ENCODE data around the gene RAPGEF4. TPM values are rescaled to one million over a fixed set of nuclear protein-coding genes. Genes with fewer than 3 reads are reported as not detected.

RAPGEF4 gene
- total RNA-seq, 1 experiment from 2014 or later, result 0.98 TPM

DNA sequence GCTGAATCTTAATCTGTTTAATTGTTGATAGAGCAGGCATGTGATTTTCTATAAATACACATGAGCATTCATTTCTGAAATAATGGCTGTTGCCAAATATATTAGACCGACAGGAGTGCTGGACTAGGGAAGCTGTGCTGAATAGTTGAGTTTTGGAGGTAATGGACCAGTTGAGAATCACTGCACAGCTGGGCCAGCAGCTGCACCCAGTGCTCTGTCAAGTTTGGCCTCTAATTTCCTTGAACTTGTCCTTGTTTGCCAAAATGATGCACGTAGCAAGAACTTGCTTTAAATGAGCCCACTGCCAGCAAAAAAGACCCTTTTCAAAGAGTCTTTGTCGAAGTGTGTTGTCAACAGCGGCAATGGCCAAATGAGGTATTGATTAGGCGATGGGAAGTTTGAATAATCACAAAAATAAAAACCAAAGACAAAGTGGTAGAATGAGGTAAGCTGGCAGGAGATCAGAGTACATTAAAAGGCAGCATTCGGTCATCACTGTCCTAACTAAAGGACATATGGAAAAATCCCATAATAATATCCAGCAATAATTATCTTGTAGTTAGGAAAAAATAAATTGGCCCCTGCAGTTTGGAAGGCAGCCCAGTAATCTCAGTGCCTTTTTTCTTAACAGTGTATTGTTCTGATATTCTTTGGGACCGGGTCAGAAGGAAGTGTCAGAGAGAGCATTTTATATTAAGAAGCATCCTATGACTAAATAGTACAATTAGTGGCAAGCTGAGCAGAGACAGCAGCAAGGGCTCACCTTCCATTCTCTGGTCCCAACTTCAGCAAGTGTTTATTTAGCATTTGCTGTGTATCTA lies 126.2 kb downstream of the RAPGEF4 start:
- Mint-ChIP-seq H3K27me3 (ENCODE audit: insufficient read depth, unreplicated experiment) (no peaks in the 10 kb centered on the region), H3K36me3 (ENCODE audit: insufficient read depth, unreplicated experiment) (no peaks in the 10 kb centered on the region), H3K9me3 (ENCODE audit: unreplicated experiment) (no peaks in the 10 kb centered on the region), H3K27ac (ENCODE audit: unreplicated experiment) (no peak overlapping the region), H3K4me3 (ENCODE audit: unreplicated experiment) (no peak overlapping the region), H3K4me1 (ENCODE audit: low read depth, unreplicated experiment) (peaks cover 5% of the 10 kb centered on the region)
- ChIA-PET POLR2A (no interaction called here), CTCF (no interaction called here)
- no peaks in the 10 kb centered on the region for H3K36me3 ChIP-seq (ENCODE audit: control insufficient read depth, insufficient read depth, low read length)
- no peaks in the 10 kb centered on the region for H3K9me3 ChIP-seq
- intact Hi-C loops (cut with micrococcal nuclease; ENCODE audit: unreplicated experiment), result no loop called here
- TF ChIP-seq, protein P1, sequence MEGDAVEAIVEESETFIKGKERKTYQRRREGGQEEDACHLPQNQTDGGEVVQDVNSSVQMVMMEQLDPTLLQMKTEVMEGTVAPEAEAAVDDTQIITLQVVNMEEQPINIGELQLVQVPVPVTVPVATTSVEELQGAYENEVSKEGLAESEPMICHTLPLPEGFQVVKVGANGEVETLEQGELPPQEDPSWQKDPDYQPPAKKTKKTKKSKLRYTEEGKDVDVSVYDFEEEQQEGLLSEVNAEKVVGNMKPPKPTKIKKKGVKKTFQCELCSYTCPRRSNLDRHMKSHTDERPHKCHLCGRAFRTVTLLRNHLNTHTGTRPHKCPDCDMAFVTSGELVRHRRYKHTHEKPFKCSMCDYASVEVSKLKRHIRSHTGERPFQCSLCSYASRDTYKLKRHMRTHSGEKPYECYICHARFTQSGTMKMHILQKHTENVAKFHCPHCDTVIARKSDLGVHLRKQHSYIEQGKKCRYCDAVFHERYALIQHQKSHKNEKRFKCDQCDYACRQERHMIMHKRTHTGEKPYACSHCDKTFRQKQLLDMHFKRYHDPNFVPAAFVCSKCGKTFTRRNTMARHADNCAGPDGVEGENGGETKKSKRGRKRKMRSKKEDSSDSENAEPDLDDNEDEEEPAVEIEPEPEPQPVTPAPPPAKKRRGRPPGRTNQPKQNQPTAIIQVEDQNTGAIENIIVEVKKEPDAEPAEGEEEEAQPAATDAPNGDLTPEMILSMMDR (IDR thresholded peaks at IDR 0.05; ENCODE audit: insufficient read depth in 1 of 2, low read depth in 1 of 2, low read length in 1 of 2, severe bottlenecking in 1 of 2, unreplicated experiment in 1 of 2), result no peak
- no TSS peak for BruUV-seq (replicated peaks)
- H3K4me1 ChIP-seq, result no peaks in the 10 kb centered on the region
- H3K27me3 ChIP-seq (replicated peaks; ENCODE audit: control insufficient read depth, insufficient read depth, low read length), result no peaks in the 10 kb centered on the region
- no peak for DNase-seq
- H3K4me3 ChIP-seq (ENCODE audit: low read depth, low read length), result no peak overlapping the region

DNA sequence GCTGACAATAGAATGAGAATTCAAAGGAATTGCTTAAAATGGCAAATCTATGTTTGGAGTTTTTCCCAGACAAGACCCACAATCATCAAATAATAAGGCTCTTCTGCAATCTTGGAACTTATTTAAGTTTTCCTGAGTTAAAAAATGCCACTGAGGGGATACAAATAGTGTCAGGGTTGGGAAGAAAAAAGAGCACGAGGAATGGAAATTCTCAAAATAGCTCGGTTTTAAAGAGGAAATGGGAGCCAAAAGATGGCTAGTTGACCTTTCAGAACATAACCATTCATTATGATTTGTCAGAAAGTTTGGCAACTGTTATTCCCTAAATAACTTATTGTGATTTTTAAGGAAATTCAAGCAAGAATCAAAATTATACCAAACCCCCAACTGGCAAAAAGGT lies 127.7 kb downstream of the RAPGEF4 start:
- intact Hi-C loops (cut with micrococcal nuclease; ENCODE audit: unreplicated experiment), result no loop called here
- TF ChIP-seq, protein P1 (IDR thresholded peaks at IDR 0.05; ENCODE audit: insufficient read depth in 1 of 2, low read depth in 1 of 2, low read length in 1 of 2, severe bottlenecking in 1 of 2, unreplicated experiment in 1 of 2), result no peak
- no peak overlapping the region for H3K4me3 ChIP-seq (ENCODE audit: low read depth, low read length)
- H3K36me3 ChIP-seq (ENCODE audit: control insufficient read depth, insufficient read depth, low read length), result no peaks in the 10 kb centered on the region
- H3K4me3 Mint-ChIP-seq (ENCODE audit: unreplicated experiment), result no peak overlapping the region
- DNase-seq, result no peak
- H3K4me1 Mint-ChIP-seq (ENCODE audit: low read depth, unreplicated experiment), result peaks cover 5% of the 10 kb centered on the region
- no TSS peak for BruUV-seq (replicated peaks)
- no peaks in the 10 kb centered on the region for H3K27me3 Mint-ChIP-seq (ENCODE audit: insufficient read depth, unreplicated experiment)
- no peak overlapping the region for H3K27ac Mint-ChIP-seq (ENCODE audit: unreplicated experiment)
- H3K9me3 Mint-ChIP-seq (ENCODE audit: unreplicated experiment), result no peaks in the 10 kb centered on the region
- no peaks in the 10 kb centered on the region for H3K9me3 ChIP-seq
- no peaks in the 10 kb centered on the region for H3K27me3 ChIP-seq (replicated peaks; ENCODE audit: control insufficient read depth, insufficient read depth, low read length)
- ChIA-PET POLR2A (no interaction called here), CTCF (no interaction called here)
- no peaks in the 10 kb centered on the region for H3K36me3 Mint-ChIP-seq (ENCODE audit: insufficient read depth, unreplicated experiment)
- H3K4me1 ChIP-seq, result 0 out of 2 replicates have a peak, but pooled peaks cover 3% of the 10 kb centered on the region

DNA sequence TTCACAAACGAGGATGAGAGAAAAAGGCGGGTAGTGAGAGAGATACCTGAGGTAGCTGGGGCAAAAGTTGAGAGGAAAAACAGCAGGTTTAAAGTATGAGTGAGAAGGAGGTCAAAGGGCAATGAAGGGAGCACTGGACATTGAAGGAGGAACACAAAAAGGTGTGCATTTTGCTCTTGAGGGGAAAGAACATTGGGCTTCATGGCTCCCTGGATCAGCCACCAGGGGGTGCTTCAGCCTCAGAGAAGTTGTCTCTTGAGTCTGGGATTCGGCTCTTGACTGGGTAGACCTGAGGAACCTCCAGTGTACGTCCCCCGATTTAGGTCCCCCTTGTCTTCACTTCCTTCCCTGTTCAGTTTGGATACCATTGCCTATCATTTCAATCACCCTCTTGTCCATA lies 128.5 kb downstream of the RAPGEF4 start:
- CTCF ChIA-PET, result no interaction called here
- DNase-seq, result peak in 1 of 2 experiments; percentile 42

More for the DNA sequence above, 128.5 kb downstream of the RAPGEF4 start:
- intact Hi-C loops (cut with micrococcal nuclease; ENCODE audit: unreplicated experiment), result loop anchor here (1.0 to 2.0 kb wide), 2 partner anchors 57 to 68 kb away; no protein-coding TSS in a partner anchor
- no TSS peak for BruUV-seq (replicated peaks)
- Mint-ChIP-seq H3K27me3 (ENCODE audit: insufficient read depth, unreplicated experiment) (no peaks in the 10 kb centered on the region), H3K9me3 (ENCODE audit: unreplicated experiment) (no peaks in the 10 kb centered on the region), H3K27ac (ENCODE audit: unreplicated experiment) (no peak overlapping the region), H3K4me1 (ENCODE audit: low read depth, unreplicated experiment) (peaks cover 5% of the 10 kb centered on the region), H3K36me3 (ENCODE audit: insufficient read depth, unreplicated experiment) (no peaks in the 10 kb centered on the region), H3K4me3 (ENCODE audit: unreplicated experiment) (no peak overlapping the region)
- POLR2A ChIA-PET, result no interaction called here
- Histone ChIP-seq H3K27me3 (replicated peaks; ENCODE audit: control insufficient read depth, insufficient read depth, low read length) (no peaks in the 10 kb centered on the region), H3K4me3 (ENCODE audit: low read depth, low read length) (no peak overlapping the region), H3K4me1 (0 out of 2 replicates have a peak, but pooled peaks cover 3% of the 10 kb centered on the region), H3K9me3 (no peaks in the 10 kb centered on the region), H3K36me3 (ENCODE audit: control insufficient read depth, insufficient read depth, low read length) (no peaks in the 10 kb centered on the region)
- TF ChIP-seq, protein P1 (IDR thresholded peaks at IDR 0.05; ENCODE audit: insufficient read depth in 1 of 2, low read depth in 1 of 2, low read length in 1 of 2, severe bottlenecking in 1 of 2, unreplicated experiment in 1 of 2), result peak; percentile 49 to 52
